ENCODE measurements around the gene FAAP24.
"Not testable (repeated sequence)": the region's sequence is repeated elsewhere in the genome, so short reads cannot be mapped to it uniquely, and the experiment has no call there.

The FAAP24 gene

DNA sequence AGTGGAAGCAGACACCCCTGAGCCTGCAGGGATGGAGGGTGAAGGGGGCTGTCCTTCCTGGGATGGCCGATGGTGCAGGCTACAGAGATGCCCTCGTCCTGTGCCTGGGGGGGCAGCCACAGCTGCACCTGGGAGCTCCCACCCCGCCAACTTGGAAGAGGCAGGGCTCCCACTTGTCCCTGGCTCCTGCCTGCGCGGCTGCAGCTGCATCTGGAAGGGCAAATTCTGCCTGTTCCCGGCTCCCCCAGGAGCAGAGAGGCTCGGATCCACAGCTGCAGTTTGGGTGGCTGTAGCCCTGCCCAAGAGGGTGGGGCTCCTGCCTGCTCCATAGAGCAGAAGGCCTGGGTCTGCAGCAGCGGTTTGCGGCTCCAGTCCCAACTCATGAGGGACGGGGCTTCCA is 2.5 kb upstream of the FAAP24 start:
- Histone ChIP-seq H3K4me2 (no peak overlapping the region), H3K9ac (0 out of 2 replicates have a peak overlapping the region, but pooled peaks have one; percentile 10), H3K27ac (no peak overlapping the region), H3K27me3 (no peaks in the 10 kb centered on the region), H3K36me3 (peaks cover 40% of the 10 kb centered on the region), H3K4me3 (no peak overlapping the region), H3K9me3 (no peaks in the 10 kb centered on the region), H4K20me1 (no peaks in the 10 kb centered on the region), H3K4me1 (peaks cover 22% of the 10 kb centered on the region)
- TF ChIP-seq Cebpa-rat (IDR thresholded peaks at IDR 0.05): no peak

GRCh38 chr19:32971012-32971595 is 938 bp upstream of the FAAP24 start:
- Histone ChIP-seq H4K20me1 (no peaks in the 10 kb centered on the region), H3K4me1 (peaks cover 22% of the 10 kb centered on the region), H3K27me3 (no peaks in the 10 kb centered on the region), H3K4me3 (peak overlapping the region; percentile 78), H3K36me3 (peaks cover 25% of the 10 kb centered on the region), H3K4me2 (peak overlapping the region; percentile 85), H3K9me3 (no peaks in the 10 kb centered on the region), H3K27ac (no peak overlapping the region), H3K9ac (peak overlapping the region; percentile 76)
- no peak for TF ChIP-seq Cebpa-rat (IDR thresholded peaks at IDR 0.05)

DNA sequence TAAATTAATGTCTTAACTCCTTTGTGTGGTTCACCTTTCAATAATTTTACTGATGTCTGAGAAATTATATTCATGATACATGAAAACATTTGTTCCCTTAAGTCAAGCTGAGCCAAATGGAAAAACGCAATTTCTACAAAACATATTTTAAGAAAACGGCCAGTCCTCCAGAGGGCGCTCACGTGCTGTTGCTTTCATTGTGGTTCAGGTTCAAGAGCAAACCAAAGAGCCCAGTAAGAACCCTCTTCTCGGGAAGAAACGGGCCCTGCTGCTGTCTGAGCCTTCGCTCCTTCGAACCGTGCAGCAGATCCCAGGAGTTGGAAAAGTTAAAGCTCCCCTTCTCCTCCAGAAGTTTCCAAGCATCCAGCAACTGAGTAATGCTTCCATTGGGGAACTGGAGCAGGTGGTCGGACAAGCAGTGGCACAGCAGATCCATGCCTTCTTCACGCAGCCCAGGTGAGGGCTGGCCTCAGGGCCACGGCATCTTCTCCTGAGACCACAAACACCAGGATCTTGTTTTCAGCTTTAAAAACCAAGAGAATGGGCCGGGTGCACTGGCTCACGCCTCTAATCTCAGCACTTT is 4.3 kb downstream of the FAAP24 start:
- Histone ChIP-seq H3K4me1 (peaks cover 11% of the 10 kb centered on the region), H3K4me2 (no peak overlapping the region)
- no peak for TF ChIP-seq Cebpa-rat (IDR thresholded peaks at IDR 0.05)

GRCh38 chr19:32977280-32977679 is 5.2 kb downstream of the FAAP24 start:
- Histone ChIP-seq H3K27ac (no peak overlapping the region), H3K9me3 (no peaks in the 10 kb centered on the region), H3K4me1 (peaks cover 9% of the 10 kb centered on the region), H4K20me1 (no peaks in the 10 kb centered on the region), H3K27me3 (no peaks in the 10 kb centered on the region), H3K4me2 (no peak overlapping the region), H3K36me3 (peaks cover 18% of the 10 kb centered on the region; the same call in 1 of the 2 replicates), H3K4me3 (no peak overlapping the region), H3K9ac (no peak overlapping the region)
- no peak for TF ChIP-seq Cebpa-rat (IDR thresholded peaks at IDR 0.05)

More for the DNA sequence above, 4.3 kb downstream of the FAAP24 start:
- H3K27me3 ChIP-seq: no peaks in the 10 kb centered on the region
- H3K9me3 ChIP-seq: no peaks in the 10 kb centered on the region
- H3K36me3 ChIP-seq: peaks cover 18% of the 10 kb centered on the region; the same call in 1 of the 2 replicates
- no peaks in the 10 kb centered on the region for H4K20me1 ChIP-seq
- H3K27ac ChIP-seq: no peak overlapping the region
- H3K9ac ChIP-seq: no peak overlapping the region
- H3K4me3 ChIP-seq: no peak overlapping the region

GRCh38 chr19:32977813-32978212 is 5.8 kb downstream of the FAAP24 start:
- H3K4me2 ChIP-seq, H3K4me1 ChIP-seq, H3K9ac ChIP-seq, H3K27ac ChIP-seq, H4K20me1 ChIP-seq, H3K9me3 ChIP-seq, H3K4me3 ChIP-seq, H3K27me3 ChIP-seq: not testable (repeated sequence)
- peaks cover 18% of the 10 kb centered on the region; the same call in 1 of the 2 replicates for H3K36me3 ChIP-seq

- not testable (repeated sequence) for H3K4me1 ChIP-seq, H3K9ac ChIP-seq, H3K27me3 ChIP-seq, H4K20me1 ChIP-seq, H3K27ac ChIP-seq, H3K4me2 ChIP-seq, H3K4me3 ChIP-seq, H3K9me3 ChIP-seq
- peaks cover 18% of the 10 kb centered on the region; the same call in 1 of the 2 replicates for H3K36me3 ChIP-seq
Measured at GRCh38 chr19:32979807-32980206, 7.8 kb downstream of the FAAP24 start.

DNA sequence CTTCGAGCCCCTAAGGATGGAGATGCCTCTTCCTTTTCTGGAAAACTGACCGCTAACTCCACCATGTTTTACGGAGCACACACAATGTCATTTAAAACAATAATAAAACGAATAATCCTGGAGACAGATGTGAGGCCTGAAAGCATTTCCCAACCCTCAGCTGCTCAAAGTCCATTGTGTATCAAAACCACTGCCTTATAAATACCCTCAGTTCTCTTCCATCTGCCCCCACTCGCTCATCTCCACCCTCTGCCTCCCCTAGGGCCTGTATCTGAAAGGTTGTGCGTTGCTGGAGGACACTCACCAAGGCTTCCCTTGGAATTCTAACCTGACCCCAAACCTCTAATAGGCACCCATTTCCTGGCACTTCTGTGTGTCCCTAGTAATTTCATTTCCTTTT is 10.4 kb downstream of the FAAP24 start:
- H3K36me3 ChIP-seq, H3K9me3 ChIP-seq, H3K9ac ChIP-seq, H3K4me1 ChIP-seq, H4K20me1 ChIP-seq, H3K27me3 ChIP-seq, H3K4me3 ChIP-seq, H3K27ac ChIP-seq, H3K4me2 ChIP-seq: not testable (repeated sequence)

DNA sequence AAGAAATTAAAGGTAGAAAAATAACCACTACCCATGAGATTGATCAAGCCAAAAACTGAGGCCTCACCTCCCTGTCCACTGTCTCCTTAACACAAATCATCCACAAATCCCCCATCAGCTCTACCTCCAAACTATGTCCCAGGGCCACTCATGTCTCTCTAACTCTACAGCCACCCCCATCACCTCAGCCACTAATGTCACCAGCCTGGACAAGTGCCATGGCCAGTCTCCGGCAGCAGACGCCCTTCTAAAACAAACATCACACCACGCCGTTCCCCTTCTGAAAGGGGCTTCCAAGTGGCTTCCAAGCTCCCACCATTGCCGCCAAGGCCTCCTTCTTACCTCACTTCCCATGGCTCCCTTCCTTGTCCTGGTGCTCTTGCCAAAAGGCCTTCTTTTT is 16.2 kb downstream of the FAAP24 start:
- not testable (repeated sequence) for H3K4me2 ChIP-seq, H3K27ac ChIP-seq, H4K20me1 ChIP-seq, H3K36me3 ChIP-seq, H3K9ac ChIP-seq, H3K9me3 ChIP-seq, H3K27me3 ChIP-seq, H3K4me3 ChIP-seq
- peaks cover 10% of the 10 kb centered on the region for H3K4me1 ChIP-seq

DNA sequence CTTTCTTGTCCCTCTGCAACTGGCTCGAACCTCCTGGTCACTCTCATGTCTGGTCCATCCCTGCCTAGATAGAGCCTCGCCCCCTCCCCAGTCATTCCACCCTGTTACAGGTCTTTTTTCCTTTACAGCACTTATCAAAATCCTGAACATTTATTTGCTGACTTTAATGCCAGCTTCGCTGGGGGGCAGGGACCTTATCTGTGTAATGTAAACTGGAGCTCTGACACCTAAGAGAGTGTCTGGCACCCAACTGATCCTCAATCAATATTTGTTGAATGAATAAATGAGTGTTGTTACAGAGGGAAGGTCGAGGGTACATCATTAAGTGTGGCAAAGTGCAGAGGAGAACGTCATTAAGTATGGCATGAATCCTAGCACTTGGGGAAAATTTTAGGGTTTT is 16.7 kb downstream of the FAAP24 start:
- Histone ChIP-seq H3K27ac (no peak overlapping the region), H3K36me3 (no peaks in the 10 kb centered on the region; the same call in 1 of the 2 replicates), H3K9ac (no peak overlapping the region), H3K4me1 (peaks cover 10% of the 10 kb centered on the region), H3K4me3 (no peak overlapping the region), H3K9me3 (no peaks in the 10 kb centered on the region), H3K4me2 (no peak overlapping the region), H4K20me1 (no peaks in the 10 kb centered on the region), H3K27me3 (no peaks in the 10 kb centered on the region)
- TF ChIP-seq Cebpa-rat (IDR thresholded peaks at IDR 0.05): no peak

- not testable (repeated sequence) for H3K36me3 ChIP-seq
Measured at GRCh38 chr19:32995966-32996365, 23.9 kb downstream of the FAAP24 start.

GRCh38 chr19:32997061-32997464 is 25.0 kb downstream of the FAAP24 start:
- peaks cover 32% of the 10 kb centered on the region for H3K4me1 ChIP-seq
- H3K4me3 ChIP-seq, H4K20me1 ChIP-seq, H3K9me3 ChIP-seq, H3K27ac ChIP-seq, H3K36me3 ChIP-seq, H3K9ac ChIP-seq, H3K27me3 ChIP-seq, H3K4me2 ChIP-seq: not testable (repeated sequence)

More at GRCh38 chr19:32995966-32996365, 23.9 kb downstream of the FAAP24 start:
- not testable (repeated sequence) for H3K27me3 ChIP-seq, H3K27ac ChIP-seq, H3K9me3 ChIP-seq, H4K20me1 ChIP-seq, H3K4me2 ChIP-seq, H3K4me3 ChIP-seq, H3K9ac ChIP-seq
- peaks cover 30% of the 10 kb centered on the region for H3K4me1 ChIP-seq

Data from BLaER1 (cell line).